ENCODE measurements around the gene ENPP6.
"Not testable (repeated sequence)": the region's sequence is repeated elsewhere in the genome, so short reads cannot be mapped to it uniquely, and the experiment has no call there.

ENPP6 gene

DNA sequence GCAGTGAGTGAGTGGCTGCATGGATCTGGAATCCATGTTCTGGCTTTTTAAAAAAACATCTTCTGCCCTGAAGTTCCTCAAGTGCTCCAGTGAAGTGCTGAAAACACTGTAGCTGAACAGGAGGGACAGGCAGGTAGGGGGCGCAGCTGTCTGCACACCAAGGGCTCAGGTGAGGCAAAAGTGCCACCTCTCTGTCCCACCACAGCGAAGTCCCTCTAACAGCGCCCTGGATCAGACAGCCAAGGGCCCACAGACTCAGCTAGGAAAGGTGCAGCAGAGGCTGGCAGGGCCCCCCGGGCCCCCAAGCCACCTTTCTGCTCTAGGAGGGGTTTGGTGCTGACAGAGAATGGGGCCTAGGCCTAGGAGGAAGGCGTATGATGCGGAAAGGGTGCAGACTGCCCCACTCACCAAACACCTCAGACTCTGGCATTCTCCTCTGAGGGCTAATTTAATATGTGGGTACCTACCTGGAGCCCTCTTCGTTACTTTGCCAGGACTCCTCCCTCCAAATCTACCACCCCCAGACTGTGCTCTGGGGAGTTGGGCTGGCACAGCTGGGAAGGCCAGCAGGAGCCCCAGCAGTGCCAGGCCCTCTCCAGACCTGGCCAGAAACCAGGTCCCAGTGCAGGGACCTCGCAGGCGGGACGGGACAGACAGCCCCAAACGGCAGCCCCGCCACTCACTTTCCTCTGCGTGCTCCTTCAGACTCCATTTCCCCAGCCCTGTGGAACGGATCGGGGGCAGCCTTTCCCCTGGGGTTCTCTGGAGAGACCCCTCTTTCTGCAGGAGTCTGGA lies 73.7 kb downstream of the ENPP6 start:
- H3K9me3 ChIP-seq (ENCODE audit: control insufficient read depth, insufficient read depth, low read depth, low read length) = no peaks in the 10 kb centered on the region
- H3K4me3 ChIP-seq (ENCODE audit: low read depth, low read length) = no peak overlapping the region
- TF ChIP-seq ZFP41 (tag by site-specific recombination; IDR thresholded peaks at IDR 0.05; ENCODE audit: borderline replicate concordance) = no peak
- H3K27ac ChIP-seq (ENCODE audit: extremely low read depth, low read depth, low read length) = no peak overlapping the region
- CTCF ChIA-PET = no interaction called here
- POLR2A ChIA-PET = no interaction called here
- H3K4me1 ChIP-seq (ENCODE audit: control insufficient read depth, insufficient read depth, low read length) = no peaks in the 10 kb centered on the region; the same call in 1 of the 2 replicates
- H3K36me3 ChIP-seq (ENCODE audit: control insufficient read depth in 2 of 2, insufficient read depth in 1 of 2, low read length in 2 of 2) = no peaks in the 10 kb centered on the region

DNA sequence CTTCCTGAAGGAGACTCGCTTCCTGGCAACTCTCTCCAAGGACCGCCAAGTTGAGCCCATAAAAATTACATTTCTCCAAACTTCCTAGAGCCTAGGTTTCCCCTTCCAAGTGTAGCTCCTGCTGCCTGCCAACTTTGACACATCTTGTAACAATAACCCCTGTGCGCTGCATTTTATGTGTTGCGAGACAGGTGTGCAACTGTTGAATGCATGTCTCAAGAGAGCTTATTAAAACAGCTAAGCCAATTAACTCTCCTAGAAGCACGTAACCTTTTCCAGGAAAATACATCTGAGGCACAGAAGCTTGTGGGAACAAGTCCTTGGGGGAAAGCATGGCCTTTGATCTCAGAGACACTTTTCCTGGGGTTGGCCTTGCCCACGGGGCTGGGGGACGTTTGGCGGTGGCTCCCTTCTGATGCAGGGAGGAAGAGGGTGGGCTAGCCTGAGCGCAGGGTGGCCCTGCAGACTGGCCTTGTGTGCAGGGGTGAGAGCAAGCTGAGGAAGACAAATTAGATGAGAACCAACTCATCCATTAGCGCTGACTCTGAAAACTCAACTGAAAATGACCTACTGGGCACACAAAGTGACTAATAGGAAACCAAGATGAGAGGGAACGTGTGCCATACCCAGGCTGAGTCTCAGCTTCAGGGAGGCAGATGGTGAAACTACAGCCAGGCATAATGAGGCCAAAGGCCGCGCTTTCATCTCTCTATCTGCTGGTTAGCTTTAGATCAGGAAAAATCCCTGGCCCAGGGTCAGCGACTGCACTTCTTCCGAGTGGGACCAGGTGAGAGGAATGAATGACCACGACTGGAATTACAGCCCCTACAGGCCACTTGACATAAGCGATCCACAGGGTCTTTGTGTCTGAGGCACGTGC lies 75.3 kb downstream of the ENPP6 start:
- TF ChIP-seq ZNF664 (tag by site-specific recombination; IDR thresholded peaks at IDR 0.05) (no peak), KLF17 (tag by site-specific recombination; IDR thresholded peaks at IDR 0.05) (no peak), ZNF510 (tag by site-specific recombination; IDR thresholded peaks at IDR 0.05; ENCODE audit: insufficient replicate concordance) (no peak), SCRT1 (tag by site-specific recombination; IDR thresholded peaks at IDR 0.05; ENCODE audit: borderline replicate concordance) (peak; percentile 82), HOXD13 (CRISPR knock-in tag; IDR thresholded peaks at IDR 0.05; ENCODE audit: borderline replicate concordance) (no peak), ZNF830 (tag by site-specific recombination; IDR thresholded peaks at IDR 0.05; ENCODE audit: low read depth) (no peak), ZNF585B (tag by site-specific recombination; IDR thresholded peaks at IDR 0.05) (no peak), ZNF302 (tag by site-specific recombination; IDR thresholded peaks at IDR 0.05; ENCODE audit: low read depth) (no peak), ZNF777 (tag by site-specific recombination; IDR thresholded peaks at IDR 0.05; ENCODE audit: borderline replicate concordance) (no peak), ZNF133 (tag by site-specific recombination; IDR thresholded peaks at IDR 0.05) (no peak)
- TF ChIP-seq, protein P1, sequence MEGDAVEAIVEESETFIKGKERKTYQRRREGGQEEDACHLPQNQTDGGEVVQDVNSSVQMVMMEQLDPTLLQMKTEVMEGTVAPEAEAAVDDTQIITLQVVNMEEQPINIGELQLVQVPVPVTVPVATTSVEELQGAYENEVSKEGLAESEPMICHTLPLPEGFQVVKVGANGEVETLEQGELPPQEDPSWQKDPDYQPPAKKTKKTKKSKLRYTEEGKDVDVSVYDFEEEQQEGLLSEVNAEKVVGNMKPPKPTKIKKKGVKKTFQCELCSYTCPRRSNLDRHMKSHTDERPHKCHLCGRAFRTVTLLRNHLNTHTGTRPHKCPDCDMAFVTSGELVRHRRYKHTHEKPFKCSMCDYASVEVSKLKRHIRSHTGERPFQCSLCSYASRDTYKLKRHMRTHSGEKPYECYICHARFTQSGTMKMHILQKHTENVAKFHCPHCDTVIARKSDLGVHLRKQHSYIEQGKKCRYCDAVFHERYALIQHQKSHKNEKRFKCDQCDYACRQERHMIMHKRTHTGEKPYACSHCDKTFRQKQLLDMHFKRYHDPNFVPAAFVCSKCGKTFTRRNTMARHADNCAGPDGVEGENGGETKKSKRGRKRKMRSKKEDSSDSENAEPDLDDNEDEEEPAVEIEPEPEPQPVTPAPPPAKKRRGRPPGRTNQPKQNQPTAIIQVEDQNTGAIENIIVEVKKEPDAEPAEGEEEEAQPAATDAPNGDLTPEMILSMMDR (tag by site-specific recombination; IDR thresholded peaks at IDR 0.05) = no peak
- TF ChIP-seq, protein P2, sequence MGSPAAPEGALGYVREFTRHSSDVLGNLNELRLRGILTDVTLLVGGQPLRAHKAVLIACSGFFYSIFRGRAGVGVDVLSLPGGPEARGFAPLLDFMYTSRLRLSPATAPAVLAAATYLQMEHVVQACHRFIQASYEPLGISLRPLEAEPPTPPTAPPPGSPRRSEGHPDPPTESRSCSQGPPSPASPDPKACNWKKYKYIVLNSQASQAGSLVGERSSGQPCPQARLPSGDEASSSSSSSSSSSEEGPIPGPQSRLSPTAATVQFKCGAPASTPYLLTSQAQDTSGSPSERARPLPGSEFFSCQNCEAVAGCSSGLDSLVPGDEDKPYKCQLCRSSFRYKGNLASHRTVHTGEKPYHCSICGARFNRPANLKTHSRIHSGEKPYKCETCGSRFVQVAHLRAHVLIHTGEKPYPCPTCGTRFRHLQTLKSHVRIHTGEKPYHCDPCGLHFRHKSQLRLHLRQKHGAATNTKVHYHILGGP (tag by site-specific recombination; IDR thresholded peaks at IDR 0.05) = 0 out of 2 replicates have a peak, but pooled peaks have one; percentile 11
- Histone ChIP-seq H3K4me1 (ENCODE audit: control insufficient read depth, insufficient read depth, low read length) (no peaks in the 10 kb centered on the region), H3K4me3 (ENCODE audit: low read depth, low read length) (no peak overlapping the region), H3K9me3 (ENCODE audit: control insufficient read depth, insufficient read depth, low read depth, low read length) (no peaks in the 10 kb centered on the region), H3K36me3 (ENCODE audit: control insufficient read depth in 2 of 2, insufficient read depth in 1 of 2, low read length in 2 of 2) (no peaks in the 10 kb centered on the region), H3K27ac (ENCODE audit: extremely low read depth, low read depth, low read length) (no peak overlapping the region)
- CTCF ChIA-PET = interaction anchor here (1.2 kb wide), 1 partner anchor 54 kb away, joined by 3 read pairs; no protein-coding TSS in a partner anchor
- POLR2A ChIA-PET = no interaction called here

GRCh38 chr4:184140901-184141300 lies 76.8 kb downstream of the ENPP6 start:
- POLR2A ChIA-PET; H3K9me3 ChIP-seq (ENCODE audit: control insufficient read depth, insufficient read depth, low read depth, low read length); H3K27ac ChIP-seq (ENCODE audit: extremely low read depth, low read depth, low read length); H3K36me3 ChIP-seq (ENCODE audit: control insufficient read depth in 2 of 2, insufficient read depth in 1 of 2, low read length in 2 of 2); H3K4me1 ChIP-seq (ENCODE audit: control insufficient read depth, insufficient read depth, low read length); H3K4me3 ChIP-seq (ENCODE audit: low read depth, low read length): not testable (repeated sequence)
- peak; percentile 43 for TF ChIP-seq EGR2 (tag by site-specific recombination; IDR thresholded peaks at IDR 0.05; ENCODE audit: low read depth)
- CTCF ChIA-PET = interaction anchor here (0.6 kb wide), 1 partner anchor 119 kb away, joined by 3 read pairs; no protein-coding TSS in a partner anchor

Data from HEK293 (cell line).